ENCODE measurements around the gene LHFPL3. TPM values are rescaled to one million over a fixed set of nuclear protein-coding genes. Genes with fewer than 3 reads are reported as not detected.
A peak's percentile ranks its signal among the peaks of the same experiment; 100 is the strongest.

LHFPL3 gene
- polyA plus RNA-seq, 1 donor from 2014 or later, result 5.6 TPM

DNA sequence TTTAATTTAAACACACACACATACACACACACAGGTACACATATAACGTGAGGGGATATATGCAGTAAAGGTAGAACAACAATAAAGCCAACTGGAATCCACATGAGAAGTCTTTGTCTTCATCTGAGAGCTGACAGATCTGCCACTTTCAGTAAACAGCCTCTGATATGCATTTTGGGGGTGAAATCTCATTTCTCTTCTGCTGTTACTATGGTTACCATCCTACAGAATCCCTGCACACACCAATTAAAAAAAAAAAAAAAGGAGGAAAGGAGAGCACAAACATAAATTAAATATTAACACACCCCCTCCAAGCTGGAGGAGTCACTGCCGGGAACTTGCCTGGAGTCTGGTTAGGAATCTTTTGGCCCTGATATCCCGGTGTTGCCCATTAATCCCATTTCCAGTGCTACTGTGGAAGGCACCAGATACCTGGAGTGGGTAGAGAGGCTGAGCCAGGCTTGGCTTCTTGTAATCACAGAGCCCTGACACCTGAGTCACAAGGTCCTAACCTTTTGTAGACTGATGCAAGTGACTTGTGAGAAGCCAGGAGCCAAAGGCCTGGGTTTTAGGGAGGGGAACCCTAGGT is 169.1 kb downstream of the LHFPL3 start:
- TF ChIP-seq EP300 (conservative IDR thresholded peaks at IDR 0.05; ENCODE audit: poor library complexity, severe bottlenecking), result peak; percentile 44
- no peak for TF ChIP-seq SMC3 (conservative IDR thresholded peaks at IDR 0.05; ENCODE audit: poor library complexity)
- H3K9me3 ChIP-seq (ENCODE audit: low read length), result no peaks in the 10 kb centered on the region
- H3K9ac ChIP-seq (ENCODE audit: low read length), result no peak overlapping the region
- H3K27me3 ChIP-seq (ENCODE audit: insufficient read depth, low read depth, low read length), result no peaks in the 10 kb centered on the region
- no peaks in the 10 kb centered on the region for H3K36me3 ChIP-seq (ENCODE audit: insufficient read depth, low read length)
- no peaks in the 10 kb centered on the region for H4K20me1 ChIP-seq (ENCODE audit: insufficient read depth)
- no peak overlapping the region for H3K4me2 ChIP-seq (ENCODE audit: low read length)
- H3K4me3 ChIP-seq (ENCODE audit: low read length), result peak overlapping the region; percentile 31
- H3F3A ChIP-seq (ENCODE audit: insufficient read depth, low read length, poor library complexity, severe bottlenecking), result no peaks in the 10 kb centered on the region
- no peaks in the 10 kb centered on the region for H3K9me2 ChIP-seq (ENCODE audit: insufficient read depth, low read length)
- peak overlapping the region; percentile 4 for H2AFZ ChIP-seq (ENCODE audit: low read depth, low read length)
- no peaks in the 10 kb centered on the region for H3K79me2 ChIP-seq (replicated peaks; ENCODE audit: insufficient read depth, low read length)
- H3K27ac ChIP-seq (ENCODE audit: low read length), result peak overlapping the region; percentile 57

DNA sequence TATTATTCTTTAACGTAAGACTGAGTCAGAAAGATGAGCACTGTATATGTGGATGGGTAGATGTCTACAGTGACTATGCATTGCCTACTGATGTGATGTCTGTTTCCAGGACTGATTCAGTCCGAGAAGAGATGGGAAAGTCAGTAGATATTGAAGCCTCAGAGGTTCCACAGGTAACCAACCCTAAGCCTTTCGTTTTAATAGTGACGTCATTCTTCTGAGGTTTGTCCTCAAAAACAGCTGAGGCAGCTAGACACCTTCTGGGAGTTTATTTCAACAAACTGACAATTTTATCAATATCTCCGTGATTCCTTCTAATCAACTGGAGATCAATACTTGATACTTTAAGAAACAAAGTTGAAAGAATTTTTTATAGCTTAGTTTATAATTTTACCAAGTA is 171.6 kb downstream of the LHFPL3 start:
- Histone ChIP-seq H3K79me2 (replicated peaks; ENCODE audit: insufficient read depth, low read length) (no peaks in the 10 kb centered on the region), H3K9me3 (ENCODE audit: low read length) (no peaks in the 10 kb centered on the region), H3K4me3 (ENCODE audit: low read length) (no peak overlapping the region), H3K27me3 (ENCODE audit: insufficient read depth, low read depth, low read length) (no peaks in the 10 kb centered on the region), H4K20me1 (ENCODE audit: insufficient read depth) (no peaks in the 10 kb centered on the region), H2AFZ (ENCODE audit: low read depth, low read length) (no peak overlapping the region), H3K36me3 (ENCODE audit: insufficient read depth, low read length) (no peaks in the 10 kb centered on the region), H3K4me2 (ENCODE audit: low read length) (no peak overlapping the region), H3K9ac (ENCODE audit: low read length) (no peak overlapping the region), H3K9me2 (ENCODE audit: insufficient read depth, low read length) (no peaks in the 10 kb centered on the region), H3K27ac (ENCODE audit: low read length) (no peak overlapping the region), H3F3A (ENCODE audit: insufficient read depth, low read length, poor library complexity, severe bottlenecking) (no peaks in the 10 kb centered on the region)
- TF ChIP-seq RAD21 (conservative IDR thresholded peaks at IDR 0.05), result no peak

DNA sequence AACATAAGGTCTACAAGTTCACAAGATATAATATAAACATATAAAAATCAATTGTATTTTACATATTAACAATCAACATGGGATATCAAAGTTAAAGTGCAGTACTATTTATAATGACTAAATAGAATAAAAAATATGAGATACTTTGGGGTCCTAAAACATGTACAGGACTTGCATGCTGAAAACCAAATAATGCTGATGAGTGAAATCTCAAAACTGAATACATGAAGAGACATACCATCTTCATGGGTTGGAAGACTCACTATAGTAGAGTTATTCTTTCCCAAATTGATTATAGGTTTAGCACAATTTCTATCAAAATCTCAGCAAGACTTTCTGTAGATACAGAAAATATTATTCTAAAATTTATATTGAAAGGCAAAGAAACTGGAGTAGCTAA is 181.5 kb downstream of the LHFPL3 start:
- H4K20me1 ChIP-seq (ENCODE audit: insufficient read depth), result no peaks in the 10 kb centered on the region
- H3K79me2 ChIP-seq (replicated peaks; ENCODE audit: insufficient read depth, low read length), result no peaks in the 10 kb centered on the region
- H3K9ac ChIP-seq (ENCODE audit: low read length), result no peak overlapping the region
- H3K27me3 ChIP-seq (ENCODE audit: insufficient read depth, low read depth, low read length), result no peaks in the 10 kb centered on the region
- H3K27ac ChIP-seq (ENCODE audit: low read length), result no peak overlapping the region
- no peak overlapping the region for H2AFZ ChIP-seq (ENCODE audit: low read depth, low read length)
- H3K9me3 ChIP-seq (ENCODE audit: low read length), result no peaks in the 10 kb centered on the region
- H3K9me2 ChIP-seq (ENCODE audit: insufficient read depth, low read length), result no peaks in the 10 kb centered on the region
- no peaks in the 10 kb centered on the region for H3K36me3 ChIP-seq (ENCODE audit: insufficient read depth, low read length)
- H3K4me2 ChIP-seq (ENCODE audit: low read length), result no peak overlapping the region
- H3F3A ChIP-seq (ENCODE audit: insufficient read depth, low read length, poor library complexity, severe bottlenecking), result no peaks in the 10 kb centered on the region
- no peak overlapping the region for H3K4me3 ChIP-seq (ENCODE audit: low read length)
- TF ChIP-seq MXI1 (conservative IDR thresholded peaks at IDR 0.05; ENCODE audit: poor library complexity, severe bottlenecking), result no peak
- no peak for TF ChIP-seq RAD21 (conservative IDR thresholded peaks at IDR 0.05)
- no peak for TF ChIP-seq EP300 (conservative IDR thresholded peaks at IDR 0.05; ENCODE audit: poor library complexity, severe bottlenecking)
- TF ChIP-seq, protein P1, sequence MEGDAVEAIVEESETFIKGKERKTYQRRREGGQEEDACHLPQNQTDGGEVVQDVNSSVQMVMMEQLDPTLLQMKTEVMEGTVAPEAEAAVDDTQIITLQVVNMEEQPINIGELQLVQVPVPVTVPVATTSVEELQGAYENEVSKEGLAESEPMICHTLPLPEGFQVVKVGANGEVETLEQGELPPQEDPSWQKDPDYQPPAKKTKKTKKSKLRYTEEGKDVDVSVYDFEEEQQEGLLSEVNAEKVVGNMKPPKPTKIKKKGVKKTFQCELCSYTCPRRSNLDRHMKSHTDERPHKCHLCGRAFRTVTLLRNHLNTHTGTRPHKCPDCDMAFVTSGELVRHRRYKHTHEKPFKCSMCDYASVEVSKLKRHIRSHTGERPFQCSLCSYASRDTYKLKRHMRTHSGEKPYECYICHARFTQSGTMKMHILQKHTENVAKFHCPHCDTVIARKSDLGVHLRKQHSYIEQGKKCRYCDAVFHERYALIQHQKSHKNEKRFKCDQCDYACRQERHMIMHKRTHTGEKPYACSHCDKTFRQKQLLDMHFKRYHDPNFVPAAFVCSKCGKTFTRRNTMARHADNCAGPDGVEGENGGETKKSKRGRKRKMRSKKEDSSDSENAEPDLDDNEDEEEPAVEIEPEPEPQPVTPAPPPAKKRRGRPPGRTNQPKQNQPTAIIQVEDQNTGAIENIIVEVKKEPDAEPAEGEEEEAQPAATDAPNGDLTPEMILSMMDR (IDR thresholded peaks at IDR 0.05; ENCODE audit: poor library complexity, severe bottlenecking), result no peak

DNA sequence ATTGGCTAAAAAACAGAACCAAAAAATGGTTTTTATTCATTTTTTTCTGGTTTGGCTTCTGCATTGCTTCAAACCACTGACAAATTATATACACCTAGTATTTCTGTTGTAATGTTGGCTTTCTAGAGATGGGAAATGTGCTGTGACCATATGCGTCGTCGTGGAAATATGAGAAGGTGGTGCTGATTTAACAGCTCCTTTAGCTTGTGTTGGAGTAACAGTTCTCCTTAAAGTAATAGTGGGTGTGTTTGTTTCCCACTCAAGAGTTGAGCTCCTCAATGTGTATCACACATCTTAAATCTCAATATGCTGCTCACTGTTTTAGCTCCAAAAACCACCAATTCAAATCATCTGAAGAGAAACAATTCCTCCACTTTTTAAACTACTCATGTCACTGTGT is 196.4 kb downstream of the LHFPL3 start:
- TF ChIP-seq, protein P2, sequence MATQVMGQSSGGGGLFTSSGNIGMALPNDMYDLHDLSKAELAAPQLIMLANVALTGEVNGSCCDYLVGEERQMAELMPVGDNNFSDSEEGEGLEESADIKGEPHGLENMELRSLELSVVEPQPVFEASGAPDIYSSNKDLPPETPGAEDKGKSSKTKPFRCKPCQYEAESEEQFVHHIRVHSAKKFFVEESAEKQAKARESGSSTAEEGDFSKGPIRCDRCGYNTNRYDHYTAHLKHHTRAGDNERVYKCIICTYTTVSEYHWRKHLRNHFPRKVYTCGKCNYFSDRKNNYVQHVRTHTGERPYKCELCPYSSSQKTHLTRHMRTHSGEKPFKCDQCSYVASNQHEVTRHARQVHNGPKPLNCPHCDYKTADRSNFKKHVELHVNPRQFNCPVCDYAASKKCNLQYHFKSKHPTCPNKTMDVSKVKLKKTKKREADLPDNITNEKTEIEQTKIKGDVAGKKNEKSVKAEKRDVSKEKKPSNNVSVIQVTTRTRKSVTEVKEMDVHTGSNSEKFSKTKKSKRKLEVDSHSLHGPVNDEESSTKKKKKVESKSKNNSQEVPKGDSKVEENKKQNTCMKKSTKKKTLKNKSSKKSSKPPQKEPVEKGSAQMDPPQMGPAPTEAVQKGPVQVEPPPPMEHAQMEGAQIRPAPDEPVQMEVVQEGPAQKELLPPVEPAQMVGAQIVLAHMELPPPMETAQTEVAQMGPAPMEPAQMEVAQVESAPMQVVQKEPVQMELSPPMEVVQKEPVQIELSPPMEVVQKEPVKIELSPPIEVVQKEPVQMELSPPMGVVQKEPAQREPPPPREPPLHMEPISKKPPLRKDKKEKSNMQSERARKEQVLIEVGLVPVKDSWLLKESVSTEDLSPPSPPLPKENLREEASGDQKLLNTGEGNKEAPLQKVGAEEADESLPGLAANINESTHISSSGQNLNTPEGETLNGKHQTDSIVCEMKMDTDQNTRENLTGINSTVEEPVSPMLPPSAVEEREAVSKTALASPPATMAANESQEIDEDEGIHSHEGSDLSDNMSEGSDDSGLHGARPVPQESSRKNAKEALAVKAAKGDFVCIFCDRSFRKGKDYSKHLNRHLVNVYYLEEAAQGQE (IDR thresholded peaks at IDR 0.05; ENCODE audit: borderline replicate concordance), result no peak
- TF ChIP-seq MXI1 (conservative IDR thresholded peaks at IDR 0.05; ENCODE audit: poor library complexity, severe bottlenecking) (no peak), TAF1 (IDR thresholded peaks at IDR 0.05; ENCODE audit: low read depth) (no peak)
- Histone ChIP-seq H3K9ac (ENCODE audit: low read length) (no peak overlapping the region), H3K9me3 (ENCODE audit: low read length) (no peaks in the 10 kb centered on the region), H3F3A (ENCODE audit: insufficient read depth, low read length, poor library complexity, severe bottlenecking) (no peaks in the 10 kb centered on the region), H3K4me2 (ENCODE audit: low read length) (no peak overlapping the region), H3K79me2 (replicated peaks; ENCODE audit: insufficient read depth, low read length) (no peaks in the 10 kb centered on the region), H2AFZ (ENCODE audit: low read depth, low read length) (no peak overlapping the region), H3K4me3 (ENCODE audit: low read length) (no peak overlapping the region), H3K9me2 (ENCODE audit: insufficient read depth, low read length) (no peaks in the 10 kb centered on the region), H3K27me3 (ENCODE audit: insufficient read depth, low read depth, low read length) (no peaks in the 10 kb centered on the region), H4K20me1 (ENCODE audit: insufficient read depth) (no peaks in the 10 kb centered on the region), H3K36me3 (ENCODE audit: insufficient read depth, low read length) (no peaks in the 10 kb centered on the region), H3K27ac (ENCODE audit: low read length) (no peak overlapping the region)
